ENCODE results near the gene TMEM121.
"Not testable (repeated sequence)": the region's sequence is repeated elsewhere in the genome, so short reads cannot be mapped to it uniquely, and the experiment has no call there.

TMEM121 gene

DNA sequence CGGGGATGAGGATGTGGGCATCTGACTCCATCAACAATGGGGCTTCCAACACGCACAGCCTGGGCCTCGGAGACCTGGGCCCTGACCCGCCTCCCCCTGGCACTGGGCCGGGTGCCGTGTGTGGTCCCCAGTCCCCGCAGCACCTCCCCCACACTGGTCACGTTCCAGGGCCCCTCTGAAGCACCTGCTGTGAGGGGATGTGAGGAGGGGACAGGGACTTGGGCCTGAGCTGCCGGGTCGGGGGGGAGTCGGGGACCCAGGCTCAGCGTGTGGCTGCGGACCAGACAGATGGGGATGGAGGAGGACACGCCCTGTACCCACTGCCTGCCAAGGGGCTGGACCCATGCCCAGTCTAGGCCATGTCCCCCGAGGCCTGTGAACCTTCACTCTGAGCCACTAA, 45.7 kb downstream of the TMEM121 start:
- intact Hi-C loops (cut with DNase I); DNase-seq: not testable (repeated sequence)

DNA sequence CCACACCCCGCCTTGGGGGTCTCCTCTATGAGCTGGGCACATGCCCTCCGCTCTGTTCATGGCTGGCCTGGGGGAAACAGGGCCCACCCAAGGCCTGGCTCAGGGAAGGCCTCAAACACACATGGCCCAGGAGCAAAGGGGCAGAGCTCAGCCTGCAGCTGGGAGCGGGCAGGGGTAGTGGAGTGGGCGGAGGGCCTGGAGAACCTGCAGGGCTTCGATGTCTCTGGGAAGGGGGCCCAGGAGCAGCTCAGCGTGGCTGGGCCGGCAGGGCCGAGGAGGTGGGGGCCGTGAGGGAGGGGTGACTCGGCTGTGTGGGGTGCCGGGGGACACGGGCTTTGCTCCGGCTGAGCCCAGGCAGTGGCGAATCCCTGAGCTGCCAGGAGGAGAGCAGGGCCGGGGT, 47.5 kb downstream of the TMEM121 start:
- intact Hi-C loops (cut with DNase I); DNase-seq: not testable (repeated sequence)

DNA sequence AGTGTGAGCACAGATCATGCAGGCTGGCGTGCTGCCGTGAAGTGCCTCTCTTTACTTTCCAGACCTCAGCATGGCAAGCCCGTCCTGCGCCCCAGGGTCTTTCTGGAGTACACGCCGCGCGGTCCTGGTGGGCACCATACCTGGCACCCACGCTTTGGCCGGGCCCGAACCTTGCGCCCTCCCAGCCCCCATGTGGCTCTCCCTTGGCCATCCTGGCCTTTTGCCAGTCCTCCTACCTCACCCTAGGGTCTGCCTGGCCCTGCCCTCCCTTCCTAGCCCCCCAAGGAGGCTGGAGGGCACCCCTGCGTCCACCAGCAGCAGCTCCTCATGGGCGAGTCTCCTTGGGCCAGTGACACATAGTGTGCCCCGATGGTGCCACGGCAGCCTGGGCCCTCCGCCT, 48.0 kb downstream of the TMEM121 start:
- DNase-seq; intact Hi-C loops (cut with DNase I): not testable (repeated sequence)

DNA sequence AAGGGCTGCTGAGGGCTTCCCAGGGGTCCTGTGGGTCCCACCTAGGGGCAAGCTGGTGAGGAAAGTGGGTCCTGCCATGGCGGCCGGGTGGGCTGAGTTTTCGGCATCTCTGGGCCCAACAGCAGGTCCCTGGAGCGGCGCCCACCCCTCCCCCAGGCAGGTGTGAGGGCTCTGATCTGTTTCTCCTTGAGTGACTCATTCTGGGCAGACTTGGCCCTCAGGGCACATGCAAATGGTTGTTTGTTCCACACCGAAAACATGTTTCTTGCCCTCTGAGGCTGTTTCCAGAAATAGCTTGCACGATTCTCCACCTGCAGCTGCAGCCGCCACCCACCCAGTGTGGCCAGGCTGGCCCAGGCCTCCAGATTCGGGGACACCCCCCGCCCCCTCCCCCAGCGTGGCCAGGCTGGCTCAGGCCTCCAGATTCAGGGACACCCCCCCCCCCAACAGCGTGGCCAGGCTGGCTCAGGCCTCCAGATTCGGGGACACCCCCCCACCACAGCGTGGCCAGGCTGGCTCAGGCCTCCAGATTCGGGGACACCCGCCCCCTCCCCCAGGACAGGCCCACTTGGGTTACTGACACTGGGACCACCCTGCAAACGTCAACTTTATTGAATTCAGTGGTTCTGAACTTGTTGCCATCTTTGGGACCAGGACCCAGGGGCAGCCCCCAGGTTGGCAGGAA, 48.8 kb downstream of the TMEM121 start:
- DNase-seq; intact Hi-C loops (cut with DNase I): not testable (repeated sequence)

DNA sequence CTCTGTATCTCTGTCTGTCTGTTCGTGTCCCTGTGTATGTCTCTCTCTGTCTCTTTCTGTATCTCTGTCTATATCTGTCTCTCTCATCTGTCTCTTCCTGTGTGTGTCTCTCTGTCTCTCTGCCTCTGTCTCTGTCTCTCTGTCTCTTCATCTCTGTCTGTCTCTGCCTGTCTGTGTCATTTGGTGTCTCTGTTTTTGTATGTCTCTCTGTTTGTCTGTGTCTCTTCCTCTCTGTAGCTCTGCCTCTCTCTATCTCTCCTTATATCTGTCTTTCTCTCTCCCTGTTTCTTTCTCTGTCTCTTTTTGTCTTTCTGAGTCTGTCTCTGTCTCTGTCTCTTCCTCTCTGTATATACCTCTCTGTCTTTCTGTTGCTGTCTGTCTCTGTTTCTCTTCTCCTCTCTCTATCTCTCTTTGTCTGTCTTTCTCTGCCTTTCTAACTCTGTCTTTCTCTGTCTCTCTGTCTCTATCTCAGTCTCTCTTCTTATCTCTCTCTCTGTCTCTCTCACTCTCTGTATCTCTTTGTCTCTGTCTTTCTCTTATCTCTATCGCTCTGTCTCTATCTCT, 50.2 kb downstream of the TMEM121 start:
- intact Hi-C loops (cut with DNase I), result no loop called here
- DNase-seq, result no peak

DNA sequence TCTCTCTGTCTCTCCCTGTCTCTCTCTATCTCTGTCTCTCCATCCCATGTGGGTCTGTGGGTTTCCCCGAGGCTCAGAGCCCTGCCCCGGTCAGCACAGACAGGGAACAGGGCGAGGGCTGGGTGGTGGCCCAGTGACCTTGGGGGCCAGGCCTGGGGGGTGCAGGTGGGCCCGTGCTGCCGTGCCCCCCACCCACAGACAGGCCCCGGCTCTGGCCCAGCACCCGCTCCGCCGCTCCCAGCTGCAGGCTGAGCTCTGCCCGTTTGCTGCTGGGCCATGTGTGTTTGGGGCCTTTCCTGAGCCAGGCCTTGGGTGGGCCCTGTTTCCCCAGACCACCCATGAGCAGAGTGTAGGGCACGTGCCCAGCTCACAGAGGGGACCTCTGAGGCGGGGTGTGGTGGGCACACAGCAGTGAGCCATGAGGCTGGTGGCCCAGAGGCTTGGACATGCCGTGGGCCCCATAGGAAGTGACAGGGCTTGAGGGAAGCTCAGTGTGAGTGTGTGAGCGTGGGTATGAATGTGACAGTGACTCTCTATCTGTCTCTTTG, 51.0 kb downstream of the TMEM121 start:
- intact Hi-C loops (cut with DNase I), result no loop called here
- DNase-seq, result no peak

DNA sequence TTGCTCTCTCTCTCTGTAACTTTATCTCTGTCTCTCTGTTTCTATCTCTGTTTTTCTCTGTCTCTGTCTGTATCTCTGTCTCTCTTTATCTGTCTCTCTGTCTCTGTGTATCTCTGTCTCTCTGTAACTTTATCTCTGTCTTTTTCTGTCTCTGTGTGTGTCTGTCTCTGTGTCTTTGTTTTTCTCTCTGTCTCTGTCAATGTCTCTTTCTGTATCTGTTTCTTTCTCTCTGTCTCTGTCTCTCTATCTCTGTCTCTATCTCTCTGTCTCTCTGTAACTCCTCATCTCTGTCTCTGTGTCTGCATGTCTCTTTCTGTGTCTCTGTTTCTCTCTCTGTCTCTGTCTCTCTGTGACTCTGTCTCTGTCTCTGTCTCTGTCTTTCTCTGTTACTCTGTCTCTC, 51.7 kb downstream of the TMEM121 start:
- intact Hi-C loops (cut with DNase I), result no loop called here
- no peak for DNase-seq

DNA sequence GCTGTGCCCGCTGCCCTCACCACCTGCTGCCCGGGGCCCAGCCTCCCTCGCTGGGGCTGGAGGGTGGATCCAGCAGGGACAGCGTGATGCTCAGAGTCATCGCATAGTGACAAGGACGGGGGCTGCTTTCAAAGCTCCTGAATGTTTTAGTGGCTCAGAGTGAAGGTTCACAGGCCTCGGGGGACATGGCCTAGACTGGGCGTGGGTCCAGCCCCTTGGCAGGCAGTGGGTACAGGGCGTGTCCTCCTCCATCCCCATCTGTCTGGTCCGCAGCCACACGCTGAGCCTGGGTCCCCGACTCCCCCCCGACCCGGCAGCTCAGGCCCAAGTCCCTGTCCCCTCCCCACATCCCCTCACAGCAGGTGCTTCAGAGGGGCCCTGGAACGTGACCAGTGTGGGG, 52.8 kb downstream of the TMEM121 start:
- intact Hi-C loops (cut with DNase I); DNase-seq: not testable (repeated sequence)

Data from head of caudate nucleus (tissue), 42 donors.